GM12864 (cell line): Measurements from ENCODE around the gene ORMDL3.

ENCODE experiments used
- DNase-seq: peaks from one replicate; pipeline ENCODE4 v3.0.0-alpha.2; 2011; ENCODE audit warnings: low read depth
- H3K4me3 ChIP-seq: 2 replicates; pipeline ENCODE4 v1.5.1; 2011; ENCODE audit warnings: mild to moderate bottlenecking, low read depth, low read length, control low read depth
- TF ChIP-seq, protein P1 (sequence below): IDR thresholded peaks from 2 replicates; pipeline ENCODE4 v1.5.1; 2011; ENCODE audit warnings: low read depth, mild to moderate bottlenecking, moderate library complexity, low read length, control low read depth, inconsistent platforms; ENCODE audit errors: missing control alignments

The ORMDL3 gene

DNA sequence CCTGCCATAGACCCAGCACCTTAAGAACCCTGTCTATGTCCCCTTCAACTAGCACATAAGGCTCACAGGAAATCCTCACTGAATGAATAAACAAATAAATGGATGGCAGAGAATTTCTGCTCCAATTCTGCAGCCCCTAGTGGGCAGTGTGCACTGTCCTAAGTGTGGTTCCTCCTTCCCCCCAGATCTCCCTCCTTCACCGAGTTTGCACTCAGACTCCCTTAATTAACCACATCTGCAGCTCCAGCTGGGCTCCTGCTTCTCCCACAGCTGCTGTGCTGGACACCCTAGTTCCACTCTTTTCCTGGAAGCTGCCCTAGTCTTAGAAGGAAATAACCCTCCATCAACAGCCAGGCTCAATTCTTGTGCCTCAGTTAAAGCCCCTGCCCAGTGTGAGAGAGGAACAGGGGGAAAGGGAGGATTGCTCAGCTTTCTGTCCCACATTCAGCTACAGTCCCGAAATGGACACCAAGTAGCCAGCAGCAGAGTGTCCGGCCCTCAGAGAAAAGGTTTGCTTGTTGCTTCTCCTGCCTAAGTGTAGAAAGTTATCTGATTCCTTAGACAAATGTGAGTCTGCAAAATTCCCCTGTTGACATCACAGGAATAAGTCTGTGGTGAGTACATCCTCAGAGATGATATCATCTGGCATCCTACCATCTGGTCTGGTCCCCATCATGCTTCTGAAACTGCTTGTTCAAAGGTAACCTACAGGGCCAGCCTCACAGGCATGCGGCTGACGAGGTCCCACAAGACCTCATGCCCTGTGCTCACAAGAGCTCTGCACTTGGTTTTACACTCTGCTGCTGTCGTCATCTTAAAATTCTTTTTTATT is 12.4 kb upstream of the ORMDL3 start:
- TF ChIP-seq, protein P1, sequence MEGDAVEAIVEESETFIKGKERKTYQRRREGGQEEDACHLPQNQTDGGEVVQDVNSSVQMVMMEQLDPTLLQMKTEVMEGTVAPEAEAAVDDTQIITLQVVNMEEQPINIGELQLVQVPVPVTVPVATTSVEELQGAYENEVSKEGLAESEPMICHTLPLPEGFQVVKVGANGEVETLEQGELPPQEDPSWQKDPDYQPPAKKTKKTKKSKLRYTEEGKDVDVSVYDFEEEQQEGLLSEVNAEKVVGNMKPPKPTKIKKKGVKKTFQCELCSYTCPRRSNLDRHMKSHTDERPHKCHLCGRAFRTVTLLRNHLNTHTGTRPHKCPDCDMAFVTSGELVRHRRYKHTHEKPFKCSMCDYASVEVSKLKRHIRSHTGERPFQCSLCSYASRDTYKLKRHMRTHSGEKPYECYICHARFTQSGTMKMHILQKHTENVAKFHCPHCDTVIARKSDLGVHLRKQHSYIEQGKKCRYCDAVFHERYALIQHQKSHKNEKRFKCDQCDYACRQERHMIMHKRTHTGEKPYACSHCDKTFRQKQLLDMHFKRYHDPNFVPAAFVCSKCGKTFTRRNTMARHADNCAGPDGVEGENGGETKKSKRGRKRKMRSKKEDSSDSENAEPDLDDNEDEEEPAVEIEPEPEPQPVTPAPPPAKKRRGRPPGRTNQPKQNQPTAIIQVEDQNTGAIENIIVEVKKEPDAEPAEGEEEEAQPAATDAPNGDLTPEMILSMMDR = peak; percentile 48
- H3K4me3 ChIP-seq = no peak overlapping the region
- no peak for DNase-seq

DNA sequence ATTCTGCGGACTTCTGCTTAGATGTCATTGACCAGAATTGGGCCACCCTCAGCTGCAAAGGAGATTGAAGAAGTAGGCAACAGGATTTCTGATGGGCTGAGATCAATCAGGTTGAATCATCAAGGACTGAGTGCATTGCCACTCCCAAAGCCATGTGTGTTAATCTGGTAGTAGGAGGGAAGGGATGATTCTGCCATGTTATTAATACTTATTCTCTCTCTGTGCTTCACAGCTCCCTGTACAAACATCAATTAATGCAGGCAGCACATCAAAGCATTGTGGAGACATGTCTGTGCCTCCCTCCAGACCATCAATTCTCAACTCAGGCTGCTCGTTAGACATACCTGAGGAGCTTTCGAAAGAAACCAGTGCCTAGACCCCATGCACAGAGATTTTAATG is 11.7 kb upstream of the ORMDL3 start:
- TF ChIP-seq, protein P1 = no peak
- no peak for DNase-seq
- H3K4me3 ChIP-seq = no peak overlapping the region

DNA sequence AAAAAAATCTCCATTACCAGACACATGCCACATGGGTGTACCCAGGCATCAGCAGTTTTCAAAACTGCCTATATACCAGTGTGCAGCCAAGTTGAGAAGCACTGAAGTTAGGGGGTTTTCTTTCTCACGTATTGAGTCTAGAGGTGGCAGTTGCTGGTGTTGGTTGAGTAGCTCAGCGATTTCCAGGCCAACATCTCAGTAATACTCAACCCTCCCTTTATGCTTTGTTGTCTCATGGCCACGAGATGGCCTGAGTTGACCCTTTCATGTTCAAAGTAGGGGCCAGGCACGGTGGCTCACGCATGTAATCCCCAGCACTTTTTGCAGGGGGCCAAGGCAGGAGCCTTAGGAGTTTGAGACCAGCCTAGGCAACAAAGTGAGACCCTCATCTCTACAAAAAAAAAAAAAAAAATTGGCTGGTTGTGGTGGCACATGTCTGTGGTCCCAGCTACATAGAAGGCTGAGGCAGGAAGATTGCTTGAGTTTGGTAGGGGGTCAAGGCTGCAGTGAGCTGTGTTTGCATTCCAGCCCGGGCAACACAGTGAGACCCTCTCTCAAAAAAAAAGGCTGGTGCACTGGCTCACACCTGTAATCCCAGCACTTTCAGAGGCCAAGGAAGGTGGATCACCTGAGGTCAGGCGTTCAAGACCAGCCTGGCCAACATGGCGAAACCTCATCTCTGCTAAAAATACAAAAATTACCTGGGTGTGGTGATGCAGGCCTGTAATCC is 10.9 kb upstream of the ORMDL3 start:
- no peak for DNase-seq
- H3K4me3 ChIP-seq = no peak overlapping the region
- TF ChIP-seq, protein P1 = no peak

DNA sequence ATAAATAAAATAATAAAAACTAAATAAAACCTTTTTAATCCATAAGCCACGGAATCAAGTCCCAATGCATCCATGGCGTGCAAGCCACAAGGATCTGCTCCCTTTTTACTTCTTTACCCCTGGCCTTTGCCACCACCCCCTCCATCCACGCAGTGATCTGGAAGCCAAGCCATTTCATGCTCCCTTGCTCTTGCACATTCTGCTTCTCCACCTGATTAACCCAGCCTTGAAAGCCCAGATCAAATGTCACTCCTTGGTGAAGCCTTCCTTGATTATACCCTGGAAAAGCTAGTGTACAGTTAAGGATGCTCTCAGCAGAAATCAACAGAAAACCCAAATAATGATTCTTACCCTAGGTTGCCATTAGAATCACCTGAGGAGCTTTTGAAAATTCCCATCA is 10.0 kb upstream of the ORMDL3 start:
- H3K4me3 ChIP-seq = no peak overlapping the region
- DNase-seq = no peak
- TF ChIP-seq, protein P1 = no peak

DNA sequence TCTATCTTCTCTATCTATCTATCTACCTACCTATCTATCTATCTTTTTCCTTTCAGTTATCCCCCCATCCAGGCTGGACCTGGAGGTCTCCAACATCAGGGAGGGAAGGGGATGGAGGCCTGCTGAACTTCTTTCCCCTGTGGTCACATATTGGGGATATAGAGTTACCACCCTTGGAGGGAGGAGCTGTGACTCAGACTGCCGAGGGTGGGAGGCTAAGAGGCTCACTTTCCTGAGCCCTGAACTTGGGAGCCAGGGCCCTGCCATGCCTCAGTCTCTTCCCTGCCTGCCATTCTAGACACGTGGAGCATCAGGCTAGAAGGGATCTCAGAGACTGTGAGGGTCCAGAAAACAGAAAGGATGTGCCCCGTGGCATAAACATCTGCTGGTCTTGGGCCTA is 8.5 kb upstream of the ORMDL3 start:
- no peak for DNase-seq
- TF ChIP-seq, protein P1 = no peak
- H3K4me3 ChIP-seq = no peak overlapping the region

DNA sequence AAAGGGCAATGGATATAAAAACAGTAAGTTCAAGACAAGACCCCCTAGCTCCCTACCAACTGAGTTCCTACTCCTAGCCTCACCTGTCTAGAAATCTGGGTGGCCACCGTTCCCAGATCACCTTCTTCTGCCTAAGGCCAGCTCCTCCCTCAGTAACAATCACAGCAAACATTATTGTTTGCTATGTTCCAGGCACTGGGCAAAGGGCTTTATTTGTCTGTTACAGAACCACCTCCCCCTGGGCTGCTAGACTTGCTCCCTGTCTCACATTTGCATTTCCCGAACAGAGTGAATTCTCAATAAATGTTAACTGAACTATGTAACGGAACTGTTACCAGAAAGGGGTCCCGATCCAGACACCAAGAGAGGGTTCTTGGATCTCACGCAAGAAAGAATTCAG is 6.9 kb upstream of the ORMDL3 start:
- H3K4me3 ChIP-seq = no peak overlapping the region
- TF ChIP-seq, protein P1 = no peak
- no peak for DNase-seq
